Smooth muscle cell of the brain vasculature (primary cell): ENCODE measurements around the gene ADGRG1.
A peak's percentile ranks its signal among the peaks of the same experiment; 100 is the strongest.

Experiments used
- DNase-seq: peaks from one replicate; pipeline ENCODE4 v3.0.0-alpha.2; 2012; ENCODE audit warnings: low read depth, low spot score

ADGRG1 gene

DNA sequence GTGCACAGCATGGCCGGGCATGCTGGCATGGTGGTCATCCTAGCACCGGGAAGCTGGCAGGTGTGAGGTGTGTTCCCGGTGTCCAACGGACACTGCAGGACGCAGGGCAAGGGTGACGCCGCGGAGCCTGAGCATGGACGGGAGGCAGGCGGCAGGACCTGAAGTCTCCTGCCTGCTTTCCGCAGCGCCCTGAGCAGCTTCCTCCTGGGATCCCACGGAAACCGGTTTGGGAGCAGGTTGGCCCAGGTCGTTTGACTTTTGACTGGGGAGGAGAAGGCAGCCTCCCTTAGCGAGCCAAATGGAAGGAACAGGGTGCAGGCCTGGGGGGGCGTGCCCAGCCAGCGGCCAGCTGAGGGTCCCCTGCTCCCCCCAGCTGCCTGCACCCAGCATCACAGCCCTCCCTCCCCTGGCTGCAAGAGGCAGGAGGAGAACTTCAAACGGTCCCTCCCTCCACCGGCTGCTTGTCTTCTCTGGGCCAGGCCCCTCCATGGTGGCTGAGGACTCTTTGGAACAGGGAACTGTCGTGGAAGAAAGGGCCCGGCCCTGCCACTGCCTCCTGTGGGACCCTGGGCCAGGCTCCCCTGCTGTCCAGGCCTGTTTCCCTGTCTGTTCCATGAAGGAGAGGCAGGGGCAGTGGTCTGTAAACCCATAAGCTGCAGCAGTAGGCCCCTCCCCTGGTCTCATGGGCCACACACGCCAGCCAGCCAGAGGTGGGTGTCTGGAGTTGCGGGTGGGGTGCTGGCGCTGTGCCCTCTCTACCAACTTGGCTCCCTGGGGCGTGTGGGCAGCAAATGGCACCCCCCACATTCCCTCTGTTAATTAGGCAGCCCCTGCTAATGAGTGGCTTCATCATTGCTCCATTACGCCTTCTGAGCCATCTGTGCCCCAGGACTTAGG is 7.8 kb upstream of the ADGRG1 start:
- no peak for DNase-seq

- DNase-seq: no peak
Observed at GRCh38 chr16:57621521-57622271, 6.7 kb upstream of the ADGRG1 start.

GRCh38 chr16:57622361-57623250 is 5.8 kb upstream of the ADGRG1 start:
- DNase-seq: no peak

- DNase-seq: no peak
Observed at GRCh38 chr16:57623251-57624043, 5.0 kb upstream of the ADGRG1 start.

DNA sequence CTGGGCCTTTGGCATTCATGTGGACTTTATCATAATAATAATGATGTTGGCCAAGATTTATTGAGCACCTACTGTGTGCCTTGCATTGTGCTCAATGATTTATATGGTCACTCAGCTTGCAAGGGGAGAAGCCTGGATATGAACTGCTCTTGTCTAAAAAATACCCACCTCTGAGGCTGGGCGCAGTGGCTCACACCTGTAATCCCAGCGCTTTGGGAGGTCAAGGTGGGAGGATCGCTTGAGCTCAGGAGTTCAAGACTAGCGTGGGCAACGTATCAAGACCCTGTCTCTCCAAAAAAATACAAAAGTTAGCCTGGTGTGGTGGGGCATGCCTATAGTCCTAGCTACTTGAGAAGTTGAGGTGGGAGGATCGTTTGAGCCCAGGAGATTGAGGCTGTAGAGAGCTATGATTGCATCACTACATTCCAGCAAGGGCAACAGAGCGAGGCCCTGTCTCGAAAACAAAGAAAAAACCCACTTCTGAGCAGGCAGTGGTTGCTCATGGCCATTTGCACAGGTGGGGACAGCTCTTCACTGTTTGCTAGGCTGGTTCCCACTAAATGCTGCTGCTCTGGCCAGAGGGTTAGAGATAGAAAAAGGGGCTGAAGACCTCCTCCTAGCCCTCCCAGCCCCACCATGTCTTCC is 4.3 kb upstream of the ADGRG1 start:
- DNase-seq: no peak

GRCh38 chr16:57624806-57625500 is 3.5 kb upstream of the ADGRG1 start:
- DNase-seq: no peak

GRCh38 chr16:57626420-57627170 is 1.8 kb upstream of the ADGRG1 start:
- DNase-seq: no peak

- DNase-seq: peak; percentile 70
Observed at GRCh38 chr16:57627184-57627871, 1.1 kb upstream of the ADGRG1 start.

GRCh38 chr16:57628783-57629293 is 408 bp downstream of the ADGRG1 start:
- no peak for DNase-seq

GRCh38 chr16:57629516-57630406 is 1.3 kb downstream of the ADGRG1 start:
- DNase-seq: no peak

GRCh38 chr16:57630407-57630797 is 2.0 kb downstream of the ADGRG1 start:
- no peak for DNase-seq

- no peak for DNase-seq
Observed at GRCh38 chr16:57630931-57631845, 2.8 kb downstream of the ADGRG1 start.

GRCh38 chr16:57632568-57632967 is 4.1 kb downstream of the ADGRG1 start:
- no peak for DNase-seq

- DNase-seq: no peak
Observed at GRCh38 chr16:57633383-57634064, 5.1 kb downstream of the ADGRG1 start.

- DNase-seq: no peak
Observed at GRCh38 chr16:57634171-57634570, 5.7 kb downstream of the ADGRG1 start.
